ENCODE measurements around the gene SIAH3.

DNA sequence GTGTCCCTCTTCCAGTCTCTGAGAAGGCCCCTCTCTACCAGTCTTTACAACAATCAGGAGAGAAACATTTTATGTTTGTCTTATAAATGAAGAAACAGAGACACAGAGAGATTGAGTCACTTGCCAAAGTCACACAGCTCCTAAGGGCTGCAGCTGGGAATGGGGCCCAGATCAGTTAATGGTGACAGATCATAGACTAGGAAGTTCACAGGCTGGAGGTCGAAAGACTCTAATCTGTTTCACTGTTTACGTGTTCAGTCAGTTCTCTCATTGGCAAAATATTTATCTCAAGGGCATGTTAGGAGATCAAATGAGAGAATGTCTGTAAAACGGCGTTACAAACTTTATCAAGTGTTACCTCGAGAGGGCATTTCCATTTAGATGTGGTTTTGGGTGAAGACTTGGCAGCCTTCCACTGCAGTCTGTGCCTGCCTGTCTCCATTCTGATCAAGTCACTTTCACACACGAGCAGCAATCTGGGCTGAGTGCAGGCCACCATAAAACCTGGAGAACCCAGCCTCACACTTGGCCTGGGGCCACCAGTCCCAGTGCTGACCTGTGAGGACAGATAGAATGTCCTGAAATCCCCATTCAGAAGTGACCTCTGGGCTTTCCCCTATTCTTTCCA lies 65.1 kb downstream of the SIAH3 start:
- TF ChIP-seq ZSCAN23 (tag by site-specific recombination; IDR thresholded peaks at IDR 0.05) (no peak), ZNF114 (tag by site-specific recombination; IDR thresholded peaks at IDR 0.05) (no peak), TSHZ1 (tag by site-specific recombination; IDR thresholded peaks at IDR 0.05; ENCODE audit: borderline replicate concordance) (no peak), TRIM28 (IDR thresholded peaks at IDR 0.05; ENCODE audit: borderline replicate concordance, low read length) (no peak), ZNF416 (tag by site-specific recombination; IDR thresholded peaks at IDR 0.05) (no peak), ZNF394 (tag by site-specific recombination; IDR thresholded peaks at IDR 0.05; ENCODE audit: borderline replicate concordance) (no peak), YY2 (tag by site-specific recombination; IDR thresholded peaks at IDR 0.05) (no peak), ZNF138 (tag by site-specific recombination; IDR thresholded peaks at IDR 0.05; ENCODE audit: borderline replicate concordance) (no peak), ZNF843 (tag by site-specific recombination; IDR thresholded peaks at IDR 0.05) (no peak), ZBTB21 (tag by site-specific recombination; IDR thresholded peaks at IDR 0.05) (no peak)
- TF ChIP-seq, protein P1, sequence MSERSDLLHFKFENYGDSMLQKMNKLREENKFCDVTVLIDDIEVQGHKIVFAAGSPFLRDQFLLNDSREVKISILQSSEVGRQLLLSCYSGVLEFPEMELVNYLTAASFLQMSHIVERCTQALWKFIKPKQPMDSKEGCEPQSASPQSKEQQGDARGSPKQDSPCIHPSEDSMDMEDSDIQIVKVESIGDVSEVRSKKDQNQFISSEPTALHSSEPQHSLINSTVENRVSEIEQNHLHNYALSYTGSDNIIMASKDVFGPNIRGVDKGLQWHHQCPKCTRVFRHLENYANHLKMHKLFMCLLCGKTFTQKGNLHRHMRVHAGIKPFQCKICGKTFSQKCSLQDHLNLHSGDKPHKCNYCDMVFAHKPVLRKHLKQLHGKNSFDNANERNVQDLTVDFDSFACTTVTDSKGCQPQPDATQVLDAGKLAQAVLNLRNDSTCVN (tag by site-specific recombination; optimal IDR thresholded peaks at IDR 0.05), result no peak
- TF ChIP-seq, protein P2, sequence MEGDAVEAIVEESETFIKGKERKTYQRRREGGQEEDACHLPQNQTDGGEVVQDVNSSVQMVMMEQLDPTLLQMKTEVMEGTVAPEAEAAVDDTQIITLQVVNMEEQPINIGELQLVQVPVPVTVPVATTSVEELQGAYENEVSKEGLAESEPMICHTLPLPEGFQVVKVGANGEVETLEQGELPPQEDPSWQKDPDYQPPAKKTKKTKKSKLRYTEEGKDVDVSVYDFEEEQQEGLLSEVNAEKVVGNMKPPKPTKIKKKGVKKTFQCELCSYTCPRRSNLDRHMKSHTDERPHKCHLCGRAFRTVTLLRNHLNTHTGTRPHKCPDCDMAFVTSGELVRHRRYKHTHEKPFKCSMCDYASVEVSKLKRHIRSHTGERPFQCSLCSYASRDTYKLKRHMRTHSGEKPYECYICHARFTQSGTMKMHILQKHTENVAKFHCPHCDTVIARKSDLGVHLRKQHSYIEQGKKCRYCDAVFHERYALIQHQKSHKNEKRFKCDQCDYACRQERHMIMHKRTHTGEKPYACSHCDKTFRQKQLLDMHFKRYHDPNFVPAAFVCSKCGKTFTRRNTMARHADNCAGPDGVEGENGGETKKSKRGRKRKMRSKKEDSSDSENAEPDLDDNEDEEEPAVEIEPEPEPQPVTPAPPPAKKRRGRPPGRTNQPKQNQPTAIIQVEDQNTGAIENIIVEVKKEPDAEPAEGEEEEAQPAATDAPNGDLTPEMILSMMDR (tag by site-specific recombination; IDR thresholded peaks at IDR 0.05), result no peak
